ENCODE results near the gene MSRB3.

The MSRB3 gene

DNA sequence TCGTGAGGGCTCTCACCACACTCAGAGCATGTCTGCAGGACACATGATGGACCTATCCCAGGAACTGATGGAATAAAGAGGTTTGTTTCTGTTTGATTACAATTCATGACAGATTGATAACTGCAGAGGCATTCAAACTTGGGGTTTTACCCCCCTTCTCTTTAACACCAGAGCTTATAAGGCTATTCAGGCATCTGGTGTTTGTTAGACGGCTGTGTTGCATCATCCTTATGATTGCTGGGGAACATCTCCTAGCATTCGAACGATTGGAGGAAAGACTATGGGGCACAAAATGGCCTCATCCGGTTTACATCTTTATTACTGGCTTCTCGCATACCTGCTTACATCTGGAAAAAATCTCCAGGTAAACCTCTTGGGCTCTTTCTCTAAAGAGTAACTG, 191.8 kb downstream of the MSRB3 start:
- TF ChIP-seq, protein P1, sequence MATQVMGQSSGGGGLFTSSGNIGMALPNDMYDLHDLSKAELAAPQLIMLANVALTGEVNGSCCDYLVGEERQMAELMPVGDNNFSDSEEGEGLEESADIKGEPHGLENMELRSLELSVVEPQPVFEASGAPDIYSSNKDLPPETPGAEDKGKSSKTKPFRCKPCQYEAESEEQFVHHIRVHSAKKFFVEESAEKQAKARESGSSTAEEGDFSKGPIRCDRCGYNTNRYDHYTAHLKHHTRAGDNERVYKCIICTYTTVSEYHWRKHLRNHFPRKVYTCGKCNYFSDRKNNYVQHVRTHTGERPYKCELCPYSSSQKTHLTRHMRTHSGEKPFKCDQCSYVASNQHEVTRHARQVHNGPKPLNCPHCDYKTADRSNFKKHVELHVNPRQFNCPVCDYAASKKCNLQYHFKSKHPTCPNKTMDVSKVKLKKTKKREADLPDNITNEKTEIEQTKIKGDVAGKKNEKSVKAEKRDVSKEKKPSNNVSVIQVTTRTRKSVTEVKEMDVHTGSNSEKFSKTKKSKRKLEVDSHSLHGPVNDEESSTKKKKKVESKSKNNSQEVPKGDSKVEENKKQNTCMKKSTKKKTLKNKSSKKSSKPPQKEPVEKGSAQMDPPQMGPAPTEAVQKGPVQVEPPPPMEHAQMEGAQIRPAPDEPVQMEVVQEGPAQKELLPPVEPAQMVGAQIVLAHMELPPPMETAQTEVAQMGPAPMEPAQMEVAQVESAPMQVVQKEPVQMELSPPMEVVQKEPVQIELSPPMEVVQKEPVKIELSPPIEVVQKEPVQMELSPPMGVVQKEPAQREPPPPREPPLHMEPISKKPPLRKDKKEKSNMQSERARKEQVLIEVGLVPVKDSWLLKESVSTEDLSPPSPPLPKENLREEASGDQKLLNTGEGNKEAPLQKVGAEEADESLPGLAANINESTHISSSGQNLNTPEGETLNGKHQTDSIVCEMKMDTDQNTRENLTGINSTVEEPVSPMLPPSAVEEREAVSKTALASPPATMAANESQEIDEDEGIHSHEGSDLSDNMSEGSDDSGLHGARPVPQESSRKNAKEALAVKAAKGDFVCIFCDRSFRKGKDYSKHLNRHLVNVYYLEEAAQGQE (IDR thresholded peaks at IDR 0.05; ENCODE audit: insufficient read depth in 1 of 2, low read depth in 2 of 2, low read length in 2 of 2): no peak
- no peak for TF ChIP-seq TAF1 (IDR thresholded peaks at IDR 0.05; ENCODE audit: borderline replicate concordance, insufficient read depth, low read length)
- no peak for TF ChIP-seq SIN3A (IDR thresholded peaks at IDR 0.05; ENCODE audit: borderline replicate concordance, insufficient read depth, low read length)
- no peak for TF ChIP-seq FOXP2 (optimal IDR thresholded peaks at IDR 0.05; ENCODE audit: borderline replicate concordance, extremely low read depth, extremely low read length, insufficient read depth)
- TF ChIP-seq POLR2AphosphoS5 (IDR thresholded peaks at IDR 0.05; ENCODE audit: low read depth, low read length): no peak

DNA sequence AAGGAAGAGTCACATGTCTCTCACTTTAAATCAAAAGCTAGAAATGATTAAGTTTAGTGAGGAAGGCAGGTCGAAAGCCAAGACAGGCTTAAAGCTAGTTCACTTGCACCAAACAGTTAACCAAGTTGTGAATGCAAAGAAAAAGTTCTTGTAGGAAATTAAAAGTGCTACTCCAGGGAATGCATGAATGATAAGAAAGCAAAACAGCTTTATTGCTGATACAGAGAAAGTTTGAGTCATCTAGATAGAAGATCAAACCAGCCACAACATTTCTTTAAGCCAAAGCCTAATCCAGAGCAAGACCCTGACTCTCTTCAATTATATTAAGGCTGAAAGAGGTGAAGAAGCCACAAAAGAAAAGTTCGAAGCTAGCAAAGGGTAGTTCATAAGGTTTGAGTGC, 193.6 kb downstream of the MSRB3 start:
- TF ChIP-seq, protein P1 (IDR thresholded peaks at IDR 0.05; ENCODE audit: insufficient read depth in 1 of 2, low read depth in 2 of 2, low read length in 2 of 2): no peak
- TF ChIP-seq FOXP2 (optimal IDR thresholded peaks at IDR 0.05; ENCODE audit: borderline replicate concordance, extremely low read depth, extremely low read length, insufficient read depth): no peak
- TF ChIP-seq POLR2AphosphoS5 (IDR thresholded peaks at IDR 0.05; ENCODE audit: low read depth, low read length): no peak
- no peak for TF ChIP-seq TAF1 (IDR thresholded peaks at IDR 0.05; ENCODE audit: borderline replicate concordance, insufficient read depth, low read length)
- TF ChIP-seq SIN3A (IDR thresholded peaks at IDR 0.05; ENCODE audit: borderline replicate concordance, insufficient read depth, low read length): no peak

DNA sequence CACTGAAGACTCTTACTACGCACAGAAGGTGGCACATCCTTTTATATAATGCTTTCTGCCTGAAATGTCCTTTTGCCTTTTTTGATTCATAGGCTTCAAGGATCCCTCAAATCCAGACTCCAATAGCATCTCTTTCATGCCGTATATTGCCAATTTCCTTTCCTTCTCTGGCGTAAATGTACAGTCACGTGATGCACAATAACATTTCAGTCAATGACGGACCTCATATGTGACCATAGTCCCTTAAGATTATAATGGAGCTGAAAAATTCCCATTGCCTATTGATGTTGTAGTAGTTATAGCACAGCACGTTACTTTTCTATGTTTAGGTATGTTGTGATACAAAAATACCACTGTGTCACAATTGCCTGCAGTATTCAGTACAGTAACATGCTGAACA, 196.3 kb downstream of the MSRB3 start:
- TF ChIP-seq, protein P1 (IDR thresholded peaks at IDR 0.05; ENCODE audit: insufficient read depth in 1 of 2, low read depth in 2 of 2, low read length in 2 of 2): no peak
- no peak for TF ChIP-seq TAF1 (IDR thresholded peaks at IDR 0.05; ENCODE audit: borderline replicate concordance, insufficient read depth, low read length)
- TF ChIP-seq POLR2AphosphoS5 (IDR thresholded peaks at IDR 0.05; ENCODE audit: low read depth, low read length): no peak
- TF ChIP-seq FOXP2 (optimal IDR thresholded peaks at IDR 0.05; ENCODE audit: borderline replicate concordance, extremely low read depth, extremely low read length, insufficient read depth): no peak
- TF ChIP-seq SIN3A (IDR thresholded peaks at IDR 0.05; ENCODE audit: borderline replicate concordance, insufficient read depth, low read length): no peak

DNA sequence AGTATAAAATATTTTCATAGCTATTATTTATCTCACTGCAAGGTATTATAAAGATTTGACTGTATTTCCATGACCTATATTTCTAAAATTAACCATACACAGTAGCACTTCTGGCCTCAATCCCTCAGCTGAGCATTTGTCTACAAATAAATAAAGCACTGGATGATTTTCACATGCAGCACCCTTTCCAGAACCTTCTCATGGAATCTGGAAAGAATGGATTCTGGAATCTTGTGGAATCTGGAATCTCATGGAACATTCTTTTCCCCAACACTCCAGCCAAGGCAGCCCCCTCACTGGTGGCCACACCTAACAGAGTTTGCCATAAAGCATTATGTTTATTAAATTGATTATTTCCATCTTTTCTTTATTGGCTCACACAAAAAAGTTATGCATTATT, 199.2 kb downstream of the MSRB3 start:
- no peak for TF ChIP-seq POLR2AphosphoS5 (IDR thresholded peaks at IDR 0.05; ENCODE audit: low read depth, low read length)
- TF ChIP-seq FOXP2 (optimal IDR thresholded peaks at IDR 0.05; ENCODE audit: borderline replicate concordance, extremely low read depth, extremely low read length, insufficient read depth): no peak
- TF ChIP-seq SIN3A (IDR thresholded peaks at IDR 0.05; ENCODE audit: borderline replicate concordance, insufficient read depth, low read length): no peak
- TF ChIP-seq, protein P1 (IDR thresholded peaks at IDR 0.05; ENCODE audit: insufficient read depth in 1 of 2, low read depth in 2 of 2, low read length in 2 of 2): no peak
- TF ChIP-seq TAF1 (IDR thresholded peaks at IDR 0.05; ENCODE audit: borderline replicate concordance, insufficient read depth, low read length): no peak

DNA sequence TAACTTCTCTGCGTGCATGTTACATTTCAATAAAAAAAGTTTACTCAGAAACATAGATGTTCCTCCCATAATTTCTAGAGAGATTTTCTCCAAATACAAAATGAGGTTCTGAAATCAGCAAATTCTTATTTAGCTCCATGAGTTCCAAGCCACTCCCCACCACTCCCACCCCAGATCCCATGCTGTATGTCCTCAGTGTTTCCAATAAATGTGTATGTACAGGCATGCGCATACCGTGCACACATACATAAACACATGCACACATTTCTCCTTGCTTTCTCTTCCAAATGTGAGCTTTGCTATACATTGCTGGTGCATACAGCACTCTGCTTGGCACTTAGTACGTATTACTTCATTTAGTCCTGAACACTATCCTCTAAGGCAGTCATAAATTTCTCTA, 209.7 kb downstream of the MSRB3 start:
- TF ChIP-seq FOXP2 (optimal IDR thresholded peaks at IDR 0.05; ENCODE audit: borderline replicate concordance, extremely low read depth, extremely low read length, insufficient read depth): no peak
- TF ChIP-seq SIN3A (IDR thresholded peaks at IDR 0.05; ENCODE audit: borderline replicate concordance, insufficient read depth, low read length): no peak
- TF ChIP-seq, protein P1 (IDR thresholded peaks at IDR 0.05; ENCODE audit: insufficient read depth in 1 of 2, low read depth in 2 of 2, low read length in 2 of 2): no peak
- no peak for TF ChIP-seq TAF1 (IDR thresholded peaks at IDR 0.05; ENCODE audit: borderline replicate concordance, insufficient read depth, low read length)
- no peak for TF ChIP-seq POLR2AphosphoS5 (IDR thresholded peaks at IDR 0.05; ENCODE audit: low read depth, low read length)
